ENCODE data around the gene SLC2A4.

The SLC2A4 gene

GRCh38 chr17:7263801-7264078 lies 17.8 kb upstream of the SLC2A4 start:
- no peak for DNase-seq (ENCODE audit: low spot score)
- no peak for FAIRE-seq

- DNase-seq (ENCODE audit: low spot score) (no peak), FAIRE-seq (no peak)
These were observed 14.7 kb upstream of the SLC2A4 start for GRCh38 chr17:7266784-7267183.

DNA sequence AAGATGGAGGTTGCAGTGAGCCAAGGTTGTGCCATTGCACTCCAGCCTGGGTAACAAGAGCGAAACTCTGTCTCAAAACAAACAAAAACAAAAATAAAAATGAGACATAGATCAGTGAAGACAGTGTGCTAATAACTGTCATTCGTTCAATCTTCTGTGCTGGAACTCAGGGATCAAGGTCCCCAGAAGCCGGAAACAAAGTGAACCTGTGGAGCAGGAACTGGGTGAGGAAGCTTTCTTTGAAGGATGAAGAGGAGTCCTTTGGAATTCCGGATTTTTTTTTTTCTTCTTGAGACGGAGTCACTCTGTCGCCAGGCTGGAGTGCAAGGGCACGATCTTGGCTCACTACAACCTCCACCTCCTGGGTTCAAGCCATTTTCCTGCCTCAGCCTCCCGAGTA lies 2.1 kb upstream of the SLC2A4 start:
- FAIRE-seq = no peak
- no peak for DNase-seq (ENCODE audit: low spot score)

DNA sequence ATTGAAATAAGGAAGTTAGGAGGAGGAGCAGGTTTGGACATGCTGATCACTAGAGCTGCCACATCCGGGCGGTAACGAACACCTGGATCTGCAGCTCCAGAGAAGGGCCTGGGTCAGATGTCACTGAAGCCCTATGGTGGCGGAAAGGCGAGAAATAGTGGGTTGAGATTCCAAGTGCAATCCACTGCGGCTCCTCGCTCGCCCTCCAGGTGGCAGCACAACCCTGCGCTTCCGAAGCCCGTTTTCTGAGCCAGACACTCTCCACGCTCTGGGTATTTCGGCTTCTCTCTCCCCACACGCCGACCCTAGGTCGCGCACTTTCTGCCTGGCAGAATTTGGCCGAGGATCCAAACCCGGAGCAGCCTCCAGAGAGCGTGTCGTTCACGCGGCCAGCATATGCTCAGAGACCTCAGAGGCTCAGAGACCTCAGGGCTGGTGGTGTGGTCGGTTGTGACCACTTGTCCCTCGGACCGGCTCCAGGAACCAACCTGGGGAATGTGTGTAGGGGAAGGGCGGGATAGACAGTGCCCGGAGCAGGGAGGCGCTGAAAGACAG lies 922 bp upstream of the SLC2A4 start:
- DNase-seq (ENCODE audit: low spot score) (peak; percentile 69), FAIRE-seq (no peak)

- FAIRE-seq = no peak
These were observed 634 bp downstream of the SLC2A4 start for GRCh38 chr17:7281953-7282751.

DNA sequence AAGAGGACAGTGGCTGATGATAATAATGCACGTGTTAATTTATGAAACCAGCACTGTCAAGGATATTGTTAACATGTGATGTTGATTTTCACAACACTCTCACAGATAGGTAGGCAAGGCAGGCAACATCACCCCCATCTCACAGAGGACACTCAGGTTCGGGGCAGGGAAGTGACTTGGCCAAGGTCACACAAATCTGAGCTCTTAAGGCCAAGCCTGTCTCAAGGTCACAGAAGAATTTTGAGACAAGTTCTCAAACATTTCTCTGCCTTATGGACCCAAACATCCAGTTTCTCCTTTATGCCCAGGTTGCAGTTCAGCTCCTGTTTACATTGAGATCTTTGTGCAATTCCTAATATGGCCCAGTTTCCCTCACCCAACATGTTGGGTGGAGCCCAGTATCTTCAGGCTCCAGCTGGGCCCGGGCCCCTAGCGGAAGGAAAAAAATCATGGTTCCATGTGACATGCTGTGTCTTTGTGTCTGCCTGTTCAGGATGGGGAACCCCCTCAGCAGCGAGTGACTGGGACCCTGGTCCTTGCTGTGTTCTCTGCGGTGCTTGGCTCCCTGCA lies 1.3 kb downstream of the SLC2A4 start:
- DNase-seq (ENCODE audit: low spot score) = no peak
- FAIRE-seq = no peak

More at GRCh38 chr17:7281953-7282751, 634 bp downstream of the SLC2A4 start:
- DNase-seq (ENCODE audit: low spot score) = no peak

DNA sequence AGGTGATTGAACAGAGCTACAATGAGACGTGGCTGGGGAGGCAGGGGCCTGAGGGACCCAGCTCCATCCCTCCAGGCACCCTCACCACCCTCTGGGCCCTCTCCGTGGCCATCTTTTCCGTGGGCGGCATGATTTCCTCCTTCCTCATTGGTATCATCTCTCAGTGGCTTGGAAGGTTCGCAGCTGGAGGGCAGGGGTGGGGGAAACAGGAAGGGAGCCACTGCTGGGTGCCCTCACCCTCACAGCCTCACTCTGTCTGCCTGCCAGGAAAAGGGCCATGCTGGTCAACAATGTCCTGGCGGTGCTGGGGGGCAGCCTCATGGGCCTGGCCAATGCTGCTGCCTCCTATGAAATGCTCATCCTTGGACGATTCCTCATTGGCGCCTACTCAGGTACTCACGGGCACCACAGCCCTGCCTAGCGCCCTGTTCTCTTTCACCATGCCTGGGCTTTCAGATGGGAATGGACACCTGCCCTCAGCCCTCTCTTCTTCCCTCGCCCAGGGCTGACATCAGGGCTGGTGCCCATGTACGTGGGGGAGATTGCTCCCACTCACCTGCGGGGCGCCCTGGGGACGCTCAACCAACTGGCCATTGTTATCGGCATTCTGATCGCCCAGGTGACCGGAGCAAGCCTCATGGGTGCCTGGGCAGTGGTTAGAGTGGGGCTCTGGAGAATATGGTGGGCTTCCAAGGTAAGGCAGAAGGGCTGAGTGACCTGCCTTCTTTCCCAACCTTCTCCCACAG lies 2.1 kb downstream of the SLC2A4 start:
- FAIRE-seq = no peak

GRCh38 chr17:7284911-7285310 lies 3.4 kb downstream of the SLC2A4 start:
- DNase-seq (ENCODE audit: low spot score) (no peak), FAIRE-seq (no peak)

More for the DNA sequence above, 2.1 kb downstream of the SLC2A4 start:
- no peak for DNase-seq (ENCODE audit: low spot score)

DNA sequence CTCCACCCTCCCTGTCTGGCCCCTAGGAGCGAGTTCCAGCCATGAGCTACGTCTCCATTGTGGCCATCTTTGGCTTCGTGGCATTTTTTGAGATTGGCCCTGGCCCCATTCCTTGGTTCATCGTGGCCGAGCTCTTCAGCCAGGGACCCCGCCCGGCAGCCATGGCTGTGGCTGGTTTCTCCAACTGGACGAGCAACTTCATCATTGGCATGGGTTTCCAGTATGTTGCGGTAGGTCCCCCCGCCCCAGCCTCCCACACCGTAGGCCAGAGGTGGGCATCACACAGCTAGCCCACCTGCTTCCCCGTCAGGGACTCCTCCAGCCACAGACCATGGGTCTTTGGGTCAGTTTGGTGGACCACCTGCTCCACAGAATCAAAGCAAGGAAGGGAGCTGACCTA lies 4.2 kb downstream of the SLC2A4 start:
- FAIRE-seq = no peak
- DNase-seq (ENCODE audit: low spot score) = no peak

- FAIRE-seq (no peak), DNase-seq (ENCODE audit: low spot score) (no peak)
These were observed 7.9 kb downstream of the SLC2A4 start for GRCh38 chr17:7289256-7290032.

GRCh38 chr17:7290166-7290565 lies 8.6 kb downstream of the SLC2A4 start:
- DNase-seq (ENCODE audit: low spot score) (no peak), FAIRE-seq (no peak)

- DNase-seq (ENCODE audit: low spot score) = no peak
- FAIRE-seq = no peak
These were observed 9.2 kb downstream of the SLC2A4 start for GRCh38 chr17:7290685-7291084.

DNA sequence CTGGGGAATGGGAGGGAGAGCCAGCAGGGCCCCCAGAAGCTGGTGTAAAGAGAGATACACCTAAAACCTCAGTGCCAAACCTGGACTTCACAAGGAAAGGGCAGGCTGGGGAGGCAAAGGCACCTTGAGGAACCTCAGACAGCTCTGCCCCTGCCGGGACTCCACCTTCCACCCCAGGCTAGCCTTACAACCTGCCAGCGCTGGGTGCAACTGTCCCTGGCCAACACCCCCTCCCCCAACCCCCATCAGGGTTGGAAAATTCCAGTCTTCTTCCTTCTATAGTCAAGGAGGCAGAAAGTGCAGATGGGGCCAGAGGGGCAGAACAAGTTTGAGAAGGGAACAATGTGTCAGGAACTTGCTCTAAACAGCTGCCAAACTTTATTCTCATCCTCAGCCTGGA lies 10.7 kb downstream of the SLC2A4 start:
- DNase-seq (ENCODE audit: low spot score) (no peak), FAIRE-seq (no peak)

- FAIRE-seq = no peak
- DNase-seq (ENCODE audit: low spot score) = no peak
These were observed 11.2 kb downstream of the SLC2A4 start for GRCh38 chr17:7292729-7293128.

- DNase-seq (ENCODE audit: low spot score) = no peak
- FAIRE-seq = no peak
These were observed 11.6 kb downstream of the SLC2A4 start for GRCh38 chr17:7293159-7293558.

GRCh38 chr17:7293816-7294613 lies 12.5 kb downstream of the SLC2A4 start:
- DNase-seq (ENCODE audit: low spot score) (no peak), FAIRE-seq (no peak)

- FAIRE-seq (no peak), DNase-seq (ENCODE audit: low spot score) (peak; percentile 83)
These were observed 13.2 kb downstream of the SLC2A4 start, which contains the start of gene YBX2 for GRCh38 chr17:7294614-7295153. YBX2 (minus strand) TSS chr17:7294639; CDS start chr17:7294500, 139 bp downstream.

GRCh38 chr17:7295230-7296180 lies 14.0 kb downstream of the SLC2A4 start:
- FAIRE-seq = no peak
- DNase-seq (ENCODE audit: low spot score) = no peak

- FAIRE-seq (no peak), DNase-seq (ENCODE audit: low spot score) (peak; percentile 80)
These were observed 14.8 kb downstream of the SLC2A4 start for GRCh38 chr17:7296189-7296861.

All from urothelium cell line (cell line).